ENCODE results near the gene DLG2.

Gene DLG2

DNA sequence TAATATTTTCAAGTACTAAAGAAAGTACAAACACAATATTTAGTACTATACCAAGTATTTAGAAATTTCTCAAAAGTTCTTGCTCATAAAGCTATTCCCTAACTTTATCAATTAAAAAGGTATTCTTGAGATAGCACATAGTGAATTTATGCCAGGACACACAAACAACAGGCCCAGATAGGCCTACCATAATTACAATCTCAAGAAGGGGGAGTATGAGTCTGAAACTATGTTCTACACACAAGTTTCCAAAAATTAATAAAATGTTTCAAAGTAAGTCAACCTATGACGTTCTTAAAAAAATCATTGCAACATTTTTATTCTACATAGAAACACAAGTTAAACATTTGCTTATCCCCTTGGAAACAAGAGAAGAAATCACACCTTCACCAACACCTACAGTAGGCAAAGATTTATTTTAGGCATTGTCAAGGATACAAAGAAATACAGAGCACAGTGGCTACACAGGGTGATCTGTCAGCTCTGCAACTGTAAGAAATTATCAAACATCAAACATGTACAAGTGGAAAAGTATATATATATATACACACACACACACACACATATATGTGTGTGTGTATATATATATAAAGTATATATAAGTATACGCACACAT, 1497.1 kb downstream of the DLG2 start:
- Histone ChIP-seq H3K4me1 (ENCODE audit: control insufficient read depth in 1 of 2, insufficient read depth in 1 of 2, low read depth in 1 of 2, low read length in 1 of 2) (no peaks in the 10 kb centered on the region), H3K9me3 (no peaks in the 10 kb centered on the region), H3K27ac (no peak overlapping the region), H3K36me3 (no peaks in the 10 kb centered on the region), H3K27me3 (no peaks in the 10 kb centered on the region), H3K4me3 (ENCODE audit: low read depth in 1 of 2, low read length in 1 of 2) (no peak overlapping the region)
- no peak for TF ChIP-seq CTCF (IDR thresholded peaks at IDR 0.05)

GRCh38 chr11:84128840-84129239, 1498.3 kb downstream of the DLG2 start:
- Histone ChIP-seq H3K36me3 (no peaks in the 10 kb centered on the region), H3K9me3 (no peaks in the 10 kb centered on the region)
- no peak for TF ChIP-seq CTCF (IDR thresholded peaks at IDR 0.05)

DNA sequence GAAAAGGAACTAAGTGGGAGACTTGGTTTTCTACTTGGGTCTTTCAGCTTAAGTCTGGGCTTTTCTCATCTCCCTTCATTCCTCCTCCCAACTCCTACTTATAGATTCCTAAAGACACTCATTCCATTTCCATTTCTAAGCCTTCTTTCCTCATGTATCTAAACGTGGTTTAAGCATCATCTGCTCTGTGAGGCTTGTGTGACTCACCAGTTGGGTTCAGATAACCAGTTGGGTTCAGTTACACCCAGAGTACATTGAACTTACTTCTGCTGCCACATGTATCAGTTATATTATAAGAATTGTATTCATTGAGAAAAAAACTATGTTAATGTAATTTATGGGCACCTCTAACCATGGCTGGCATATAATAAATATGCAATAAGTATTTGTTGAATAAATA, 1509.8 kb downstream of the DLG2 start:
- no peaks in the 10 kb centered on the region for H3K4me1 ChIP-seq (ENCODE audit: control insufficient read depth in 1 of 2, insufficient read depth in 1 of 2, low read depth in 1 of 2, low read length in 1 of 2)
- no peaks in the 10 kb centered on the region for H3K36me3 ChIP-seq
- no peak for TF ChIP-seq CTCF (IDR thresholded peaks at IDR 0.05)
- H3K27ac ChIP-seq = no peak overlapping the region
- H3K9me3 ChIP-seq = no peaks in the 10 kb centered on the region
- H3K4me3 ChIP-seq (ENCODE audit: low read depth in 1 of 2, low read length in 1 of 2) = no peak overlapping the region
- H3K27me3 ChIP-seq = no peaks in the 10 kb centered on the region

More at GRCh38 chr11:84128840-84129239, 1498.3 kb downstream of the DLG2 start:
- no peak overlapping the region for H3K4me3 ChIP-seq (ENCODE audit: low read depth in 1 of 2, low read length in 1 of 2)
- no peaks in the 10 kb centered on the region for H3K27me3 ChIP-seq
- H3K27ac ChIP-seq = no peak overlapping the region
- H3K4me1 ChIP-seq (ENCODE audit: control insufficient read depth in 1 of 2, insufficient read depth in 1 of 2, low read depth in 1 of 2, low read length in 1 of 2) = no peaks in the 10 kb centered on the region

DNA sequence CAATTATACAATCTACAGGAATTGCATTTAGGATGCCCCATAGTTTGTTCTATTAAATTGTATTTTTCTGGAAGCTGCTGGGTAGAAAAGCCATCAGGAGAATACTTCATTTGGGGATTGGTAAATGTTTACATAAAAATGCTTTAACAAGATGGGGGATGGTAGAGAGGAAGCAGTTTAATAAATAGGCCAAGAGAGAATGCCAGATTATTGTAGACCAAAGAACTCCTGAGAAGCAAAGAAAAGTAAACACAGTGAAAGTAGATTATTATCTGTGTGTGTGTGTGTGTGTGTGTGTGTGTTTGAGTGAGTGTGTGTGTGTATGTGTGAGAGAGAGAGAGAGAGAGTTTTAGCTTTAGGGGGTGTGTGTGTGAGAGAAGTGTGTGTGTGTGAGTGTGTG, 1520.6 kb downstream of the DLG2 start:
- Histone ChIP-seq H3K9me3 (no peaks in the 10 kb centered on the region), H3K4me1 (ENCODE audit: control insufficient read depth in 1 of 2, insufficient read depth in 1 of 2, low read depth in 1 of 2, low read length in 1 of 2) (no peaks in the 10 kb centered on the region), H3K36me3 (no peaks in the 10 kb centered on the region), H3K27me3 (no peaks in the 10 kb centered on the region), H3K27ac (no peak overlapping the region), H3K4me3 (ENCODE audit: low read depth in 1 of 2, low read length in 1 of 2) (no peak overlapping the region)
- TF ChIP-seq CTCF (IDR thresholded peaks at IDR 0.05) = no peak

DNA sequence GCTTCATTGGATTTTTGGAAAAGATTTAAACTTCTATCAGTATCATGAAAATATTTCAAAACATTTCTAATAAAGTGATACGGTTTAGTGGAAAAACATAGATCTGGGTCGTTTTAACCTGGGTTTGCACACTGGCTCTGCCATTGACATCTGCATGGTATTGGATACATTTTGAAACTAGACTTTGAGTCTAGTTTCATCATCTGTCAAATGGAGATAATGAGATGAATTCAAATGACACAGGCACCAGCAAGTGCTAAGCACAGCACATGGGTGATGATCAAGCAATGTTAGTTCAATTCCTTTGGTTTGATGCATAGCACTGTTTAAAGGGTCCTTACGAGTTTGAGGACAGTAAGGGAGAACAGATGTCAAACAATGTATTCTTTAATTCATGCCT, 1522.0 kb downstream of the DLG2 start:
- TF ChIP-seq CTCF (IDR thresholded peaks at IDR 0.05) = no peak
- Histone ChIP-seq H3K27me3 (no peaks in the 10 kb centered on the region), H3K4me1 (ENCODE audit: control insufficient read depth in 1 of 2, insufficient read depth in 1 of 2, low read depth in 1 of 2, low read length in 1 of 2) (no peaks in the 10 kb centered on the region), H3K9me3 (no peaks in the 10 kb centered on the region), H3K36me3 (no peaks in the 10 kb centered on the region), H3K4me3 (ENCODE audit: low read depth in 1 of 2, low read length in 1 of 2) (no peak overlapping the region), H3K27ac (no peak overlapping the region)

- Histone ChIP-seq H3K4me3 (ENCODE audit: low read depth in 1 of 2, low read length in 1 of 2) (no peak overlapping the region), H3K4me1 (ENCODE audit: control insufficient read depth in 1 of 2, insufficient read depth in 1 of 2, low read depth in 1 of 2, low read length in 1 of 2) (no peaks in the 10 kb centered on the region), H3K27ac (no peak overlapping the region), H3K27me3 (no peaks in the 10 kb centered on the region), H3K9me3 (no peaks in the 10 kb centered on the region), H3K36me3 (no peaks in the 10 kb centered on the region)
- TF ChIP-seq CTCF (IDR thresholded peaks at IDR 0.05) = no peak
These were observed 1524.0 kb downstream of the DLG2 start for GRCh38 chr11:84103096-84103495.

Data from neutrophil (primary cell).